Measurements from ENCODE around the gene ISX.

The ISX gene

DNA sequence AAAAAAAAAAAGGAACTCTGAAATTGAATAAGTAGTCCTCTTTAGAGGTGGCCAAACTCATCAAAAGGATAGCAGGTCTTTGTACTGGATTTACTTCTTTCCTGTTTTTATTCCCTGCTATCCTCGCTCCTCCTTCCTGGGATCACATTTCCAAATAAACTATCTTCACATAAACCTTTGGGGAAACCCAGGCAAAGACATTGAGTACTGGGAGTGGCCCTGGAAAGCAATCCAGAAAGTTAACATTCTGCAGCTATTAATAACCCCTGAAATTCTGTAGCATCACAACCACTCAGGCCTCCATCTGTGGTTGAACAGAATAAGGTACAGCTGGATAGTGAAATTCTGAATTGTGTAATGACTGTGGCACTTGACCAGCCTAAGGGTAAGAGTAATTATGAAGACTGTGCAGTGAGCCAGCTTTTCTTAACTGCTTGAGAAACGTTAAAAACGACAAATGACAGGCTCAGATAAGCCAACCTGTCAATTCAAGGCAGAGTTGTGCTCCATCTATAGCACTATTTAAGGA, 58.8 kb downstream of the ISX start:
- H3K4me3 ChIP-seq (ENCODE audit: control insufficient read depth, low read depth, low read length) = no peak overlapping the region
- no peak for TF ChIP-seq CTCF (IDR thresholded peaks at IDR 0.05; ENCODE audit: control insufficient read depth, insufficient read depth, low read depth, low read length, missing control alignments)
- no peak for DNase-seq (ENCODE audit: low read depth)

DNA sequence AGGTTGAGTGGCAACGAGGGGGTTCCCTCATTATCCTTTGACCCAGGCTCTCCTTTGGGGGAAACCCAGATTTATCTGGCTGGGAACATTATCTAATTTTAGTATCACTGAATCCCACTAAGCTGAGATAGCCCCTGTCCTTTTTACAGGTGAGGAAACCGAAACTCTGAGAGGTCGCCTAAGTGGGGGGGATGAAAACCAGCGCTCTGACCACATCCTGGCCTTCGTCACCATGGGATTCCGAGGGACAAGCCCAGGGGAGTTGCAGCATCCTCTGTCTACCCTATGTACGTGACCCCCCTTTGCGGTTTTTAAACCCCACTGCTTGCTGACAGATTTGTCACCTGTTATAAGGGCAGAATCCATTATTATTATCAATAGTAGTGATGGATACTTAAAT, 61.0 kb downstream of the ISX start:
- no peak for DNase-seq (ENCODE audit: low read depth)
- no peak overlapping the region for H3K4me3 ChIP-seq (ENCODE audit: control insufficient read depth, low read depth, low read length)
- TF ChIP-seq CTCF (IDR thresholded peaks at IDR 0.05; ENCODE audit: control insufficient read depth, insufficient read depth, low read depth, low read length, missing control alignments) = no peak

GRCh38 chr22:35128637-35129036, 62.7 kb downstream of the ISX start:
- DNase-seq (ENCODE audit: low read depth) = no peak
- no peak overlapping the region for H3K4me3 ChIP-seq (ENCODE audit: control insufficient read depth, low read depth, low read length)

DNA sequence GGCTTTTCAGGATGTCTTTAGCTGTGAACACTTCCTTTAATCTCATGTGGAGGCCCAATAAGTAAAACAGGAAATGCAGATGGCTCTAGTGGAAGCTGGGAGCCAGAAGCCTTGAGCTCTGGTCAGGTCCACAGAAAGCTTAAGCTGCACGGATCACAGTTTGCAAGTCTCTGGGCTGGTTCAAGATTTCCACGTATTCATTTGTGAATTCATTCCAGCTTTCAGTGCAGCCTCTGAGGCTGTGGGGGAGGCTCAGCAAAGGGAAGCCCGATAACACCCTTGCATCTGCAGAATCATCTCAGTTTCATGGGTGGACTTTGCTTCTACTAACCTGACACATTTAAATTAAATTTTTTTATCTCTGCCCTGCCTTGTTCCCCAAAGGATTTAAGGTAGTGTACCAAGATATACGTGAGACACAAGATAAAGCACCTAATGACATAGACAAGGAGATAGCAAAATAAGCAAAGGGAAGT, 65.6 kb downstream of the ISX start:
- no peak for TF ChIP-seq CTCF (IDR thresholded peaks at IDR 0.05; ENCODE audit: control insufficient read depth, insufficient read depth, low read depth, low read length, missing control alignments)
- no peak for DNase-seq (ENCODE audit: low read depth)
- no peak overlapping the region for H3K4me3 ChIP-seq (ENCODE audit: control insufficient read depth, low read depth, low read length)

More at GRCh38 chr22:35128637-35129036, 62.7 kb downstream of the ISX start:
- no peak for TF ChIP-seq CTCF (IDR thresholded peaks at IDR 0.05; ENCODE audit: control insufficient read depth, insufficient read depth, low read depth, low read length, missing control alignments)

DNA sequence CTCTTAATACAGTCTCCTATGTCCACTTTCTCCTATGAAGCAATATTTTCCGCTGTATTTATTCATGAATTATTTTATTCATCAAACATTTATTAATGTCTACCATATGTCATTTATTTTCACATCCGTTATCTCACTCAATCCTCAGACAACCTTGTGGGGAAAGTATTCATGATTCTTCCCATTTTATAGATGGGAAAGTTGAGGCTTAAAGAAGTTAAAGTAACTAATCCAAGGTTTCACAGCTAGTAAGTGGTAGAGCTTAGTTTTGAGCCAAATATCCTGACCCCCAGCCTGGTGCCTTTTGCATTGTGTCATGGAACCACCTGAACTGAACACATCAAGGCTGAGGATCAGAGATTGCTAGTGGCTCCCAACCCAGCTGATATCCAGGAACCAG, 66.6 kb downstream of the ISX start:
- no peak for TF ChIP-seq CTCF (IDR thresholded peaks at IDR 0.05; ENCODE audit: control insufficient read depth, insufficient read depth, low read depth, low read length, missing control alignments)
- H3K4me3 ChIP-seq (ENCODE audit: control insufficient read depth, low read depth, low read length) = no peak overlapping the region

GRCh38 chr22:35133702-35134380, 67.9 kb downstream of the ISX start:
- no peak for TF ChIP-seq CTCF (IDR thresholded peaks at IDR 0.05; ENCODE audit: control insufficient read depth, insufficient read depth, low read depth, low read length, missing control alignments)
- no peak for DNase-seq (ENCODE audit: low read depth)

More for the DNA sequence above, 66.6 kb downstream of the ISX start:
- no peak for DNase-seq (ENCODE audit: low read depth)

More at GRCh38 chr22:35133702-35134380, 67.9 kb downstream of the ISX start:
- no peak overlapping the region for H3K4me3 ChIP-seq (ENCODE audit: control insufficient read depth, low read depth, low read length)

All from AG09309 (cell line).